Activated CD4-positive, CD25-positive, alpha-beta regulatory T cell treated with anti-CD3 and anti-CD28 coated beads, Interleukin-2, amount 50 U/mL, for 16 hours (primary cell): ENCODE data around the gene KLF13.

ENCODE experiments used
- DNase-seq: peaks from one replicate; pipeline ENCODE4 v3.0.0-alpha.2; 2020; ENCODE audit warnings: low read depth, low spot score

The KLF13 gene

GRCh38 chr15:31399544-31400171 lies 73.0 kb downstream of the KLF13 start:
- no peak for DNase-seq

DNA sequence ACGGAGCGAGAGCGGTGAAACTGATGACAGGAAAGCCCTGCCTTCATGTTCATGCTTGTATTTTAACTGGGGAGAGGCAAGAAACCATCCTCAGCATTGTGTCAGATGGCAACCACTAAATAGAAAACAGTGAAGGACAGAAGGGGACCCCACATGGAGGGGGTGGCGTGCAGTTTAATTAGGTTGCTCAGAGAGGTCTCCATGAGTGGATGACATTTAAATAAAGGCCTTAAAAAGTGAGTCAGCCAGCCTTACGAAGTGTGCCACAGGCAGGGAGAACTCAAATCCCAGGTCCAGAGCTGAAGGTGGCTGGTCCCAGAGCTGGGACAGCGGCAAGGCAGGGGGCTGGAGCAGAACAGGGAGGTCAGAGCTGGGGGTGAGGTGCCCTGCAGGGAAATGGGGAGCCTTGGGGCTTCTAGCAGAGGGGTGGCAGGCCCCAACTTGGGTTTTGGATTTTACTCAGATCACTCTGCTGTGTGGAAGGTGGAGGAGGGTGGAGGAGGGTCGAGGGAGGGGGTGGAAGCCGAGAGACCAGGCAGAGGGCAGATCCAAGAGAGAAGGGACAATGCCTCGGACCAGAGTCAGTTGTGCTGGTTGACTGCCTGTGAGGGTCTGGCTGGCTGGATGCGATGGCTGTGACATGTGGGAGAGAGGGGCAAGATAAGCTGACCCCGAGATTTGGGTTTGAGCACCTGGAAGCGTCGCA lies 73.7 kb downstream of the KLF13 start:
- no peak for DNase-seq

- no peak for DNase-seq
These were observed 74.6 kb downstream of the KLF13 start for GRCh38 chr15:31401282-31401681.

GRCh38 chr15:31402003-31402402 lies 75.4 kb downstream of the KLF13 start:
- DNase-seq: no peak

DNA sequence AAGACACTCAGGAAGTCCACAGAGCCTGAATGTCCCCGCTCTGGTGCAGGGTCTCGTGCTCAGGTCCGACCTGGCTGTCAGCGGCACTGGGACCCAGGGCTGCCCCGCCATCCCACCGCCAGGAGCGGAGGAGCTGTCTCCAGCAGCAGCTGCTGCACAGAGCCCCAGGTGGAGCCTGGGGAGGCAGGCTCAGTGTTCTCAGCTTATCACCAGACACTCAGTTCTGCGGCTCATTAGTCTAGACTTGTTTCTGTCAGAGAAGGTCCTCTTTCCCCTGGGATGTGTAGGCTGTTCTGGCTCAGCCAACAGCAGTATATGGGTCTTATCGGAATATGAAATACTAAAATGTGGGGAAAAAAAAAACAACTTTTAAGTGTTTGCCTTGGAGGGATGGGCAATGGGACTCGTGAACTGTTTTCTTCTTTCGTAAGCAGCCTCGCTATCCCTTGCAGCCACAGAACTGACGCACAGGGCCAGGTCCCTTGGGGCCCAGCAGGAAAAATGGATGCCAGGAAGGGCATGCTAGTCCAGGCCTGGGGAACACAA lies 75.9 kb downstream of the KLF13 start:
- DNase-seq: no peak

DNA sequence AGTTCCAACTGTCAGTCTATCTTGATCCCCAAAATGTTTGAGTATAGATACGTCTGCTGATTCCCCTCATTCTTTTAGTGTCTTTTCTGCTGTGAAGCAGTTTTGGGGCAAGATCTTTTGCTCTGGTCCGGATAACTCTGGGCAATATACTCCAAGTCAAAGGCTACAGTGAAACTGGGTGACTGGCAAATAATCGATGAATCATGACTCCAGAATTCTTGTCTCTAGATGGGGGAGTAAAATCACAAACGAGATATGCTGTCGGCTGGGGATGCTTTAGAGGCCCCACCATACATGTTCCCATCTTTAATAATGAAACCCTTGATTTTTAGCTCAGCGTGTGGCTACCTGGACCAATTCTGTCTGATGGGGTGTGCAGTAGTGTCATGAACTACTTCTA lies 76.5 kb downstream of the KLF13 start:
- no peak for DNase-seq

GRCh38 chr15:31403606-31404005 lies 77.0 kb downstream of the KLF13 start:
- DNase-seq: no peak

- DNase-seq: no peak
These were observed 77.7 kb downstream of the KLF13 start for GRCh38 chr15:31404345-31404744.

GRCh38 chr15:31405200-31405920 lies 78.7 kb downstream of the KLF13 start:
- no peak for DNase-seq

DNA sequence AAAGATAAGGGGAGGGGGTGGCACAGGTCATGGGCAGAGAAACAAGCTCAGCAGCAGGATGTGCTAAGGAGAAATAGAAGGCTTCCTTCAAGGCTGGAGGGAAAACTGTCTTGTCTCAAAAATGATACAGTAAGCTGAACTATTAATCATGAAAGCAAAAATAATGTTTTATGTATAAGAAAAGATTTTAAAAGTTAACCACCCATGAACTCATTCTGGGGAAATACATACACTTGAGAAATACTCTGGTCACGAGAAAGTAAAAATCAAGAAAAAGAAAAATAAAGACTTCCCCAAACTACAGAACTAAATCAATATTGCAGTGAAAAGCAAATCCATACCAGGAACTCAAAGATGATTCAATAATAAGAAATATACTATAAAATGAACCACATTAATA lies 80.7 kb downstream of the KLF13 start:
- DNase-seq: no peak

DNA sequence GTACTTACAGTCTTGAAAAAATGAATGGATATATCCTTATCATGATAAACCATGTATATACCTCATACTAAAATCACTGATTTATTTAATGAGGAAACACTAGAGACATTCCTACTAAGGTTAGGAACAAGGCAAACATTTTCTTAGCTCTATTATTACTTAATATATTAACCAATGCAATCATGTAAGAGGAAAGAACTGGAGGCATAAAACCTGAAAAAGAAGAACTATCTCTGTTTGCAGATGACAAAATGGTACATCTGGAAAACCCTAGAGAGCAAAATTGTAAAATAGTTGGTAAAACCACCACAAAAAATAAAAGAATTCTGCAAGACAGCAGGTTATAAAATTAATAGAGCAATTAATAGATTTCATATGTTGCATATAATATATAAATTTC lies 81.2 kb downstream of the KLF13 start:
- DNase-seq: no peak

DNA sequence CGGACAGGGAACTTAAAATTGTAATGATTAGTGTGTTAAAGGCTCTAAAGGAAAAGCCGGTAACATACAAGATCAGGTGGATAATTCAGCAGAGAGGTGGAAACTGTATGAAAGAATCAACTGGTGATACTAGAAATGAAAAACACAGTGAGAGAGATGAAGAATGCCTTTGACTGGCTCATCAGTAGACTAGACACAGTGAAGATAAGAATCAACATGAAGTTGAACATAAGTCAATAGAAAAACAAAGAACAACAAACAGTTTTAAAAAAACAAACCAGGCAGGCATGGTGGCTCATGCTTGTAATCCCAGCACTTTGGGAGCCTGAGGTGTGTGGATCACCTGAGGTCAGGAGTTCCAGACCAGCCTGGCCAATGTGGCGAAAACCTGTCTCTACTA lies 82.1 kb downstream of the KLF13 start:
- no peak for DNase-seq

DNA sequence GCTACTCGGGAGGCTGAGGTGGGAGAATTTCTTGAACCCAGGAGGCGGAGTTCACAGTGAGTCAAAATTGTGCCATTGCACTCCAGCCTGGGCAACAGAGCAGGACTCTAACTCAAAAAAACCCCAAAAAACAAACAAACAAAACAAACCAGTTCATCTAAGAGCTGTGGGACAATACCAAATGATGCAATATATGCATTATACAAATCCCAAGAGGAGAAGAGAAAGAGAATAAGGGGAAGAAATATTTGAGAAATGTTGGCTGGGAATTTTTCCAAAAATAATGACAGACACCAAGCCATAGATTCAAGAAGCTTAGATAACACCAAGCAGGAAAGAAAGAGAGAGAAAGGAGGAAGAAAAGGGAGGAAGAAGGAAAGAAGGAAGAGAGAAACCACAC lies 82.5 kb downstream of the KLF13 start:
- DNase-seq: no peak

GRCh38 chr15:31412824-31413223 lies 86.2 kb downstream of the KLF13 start:
- DNase-seq: no peak

DNA sequence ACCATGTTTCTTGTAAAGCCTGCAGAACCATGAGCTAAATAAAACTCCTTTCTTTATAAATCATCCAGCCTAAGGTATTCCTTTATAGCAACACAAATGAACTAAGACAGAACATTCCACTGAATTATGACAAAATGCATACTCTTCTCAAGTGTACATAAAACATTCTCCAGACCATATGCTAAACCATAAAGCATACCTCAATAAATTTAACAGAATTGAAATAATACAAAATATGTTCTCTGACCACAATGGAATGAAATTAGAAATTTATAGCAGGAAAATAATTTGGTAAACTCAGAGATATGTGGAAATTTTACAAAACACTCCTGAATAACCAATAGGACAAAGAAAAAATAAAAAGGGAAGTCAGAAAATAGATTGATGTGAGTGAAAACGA lies 88.6 kb downstream of the KLF13 start:
- no peak for DNase-seq

DNA sequence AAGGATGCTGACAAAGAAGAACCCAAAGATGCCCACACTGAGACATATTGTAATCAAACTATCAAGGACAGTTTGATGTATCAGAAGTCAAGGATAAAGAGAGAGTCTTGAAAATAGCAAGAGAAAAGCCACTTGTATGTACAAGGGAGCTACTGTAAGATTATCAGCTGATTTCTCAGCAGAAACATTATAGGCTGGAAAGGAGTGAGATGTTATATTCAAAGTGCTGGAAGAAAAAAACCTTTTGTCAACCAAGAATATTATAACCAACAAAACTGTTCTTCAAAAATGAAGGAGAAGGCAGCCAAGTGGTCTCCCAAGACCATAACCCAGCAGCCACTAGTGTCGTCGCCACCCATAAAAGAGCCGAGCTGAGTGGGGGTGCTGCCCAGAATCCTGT lies 93.2 kb downstream of the KLF13 start:
- DNase-seq: no peak

- DNase-seq: no peak
These were observed 100.8 kb downstream of the KLF13 start for GRCh38 chr15:31427411-31427810.
